NAMALWA (cell line): ENCODE results near the gene YPEL1.
"Not testable (repeated sequence)": the region's sequence is repeated elsewhere in the genome, so short reads cannot be mapped to it uniquely, and the experiment has no call there.

ENCODE experiments used
- DNase-seq: peaks from one replicate; pipeline ENCODE4 v3.0.0-alpha.2; 2015; ENCODE audit warnings: low spot score

YPEL1 gene

GRCh38 chr22:21753374-21754111 is 17.9 kb upstream of the YPEL1 start:
- no peak for DNase-seq

DNA sequence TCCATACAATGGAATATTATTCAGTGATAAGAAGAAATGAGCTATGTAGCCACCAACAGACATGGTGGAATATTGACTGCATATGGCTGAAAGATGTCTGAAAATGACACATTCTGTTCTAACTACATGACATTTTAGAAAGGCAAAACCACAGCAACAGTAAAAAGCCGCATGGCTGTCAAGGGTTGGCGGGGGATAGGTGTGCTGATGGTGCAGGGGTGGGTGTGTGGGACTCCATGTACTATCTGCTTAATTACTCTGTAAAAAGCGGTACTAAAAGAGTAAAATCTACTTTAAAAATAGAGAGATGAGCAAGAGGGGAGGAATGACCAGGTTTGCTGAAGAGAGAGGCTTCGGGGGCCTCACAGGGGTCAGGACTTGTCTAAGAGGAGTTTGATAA is 16.7 kb upstream of the YPEL1 start:
- DNase-seq: no peak

DNA sequence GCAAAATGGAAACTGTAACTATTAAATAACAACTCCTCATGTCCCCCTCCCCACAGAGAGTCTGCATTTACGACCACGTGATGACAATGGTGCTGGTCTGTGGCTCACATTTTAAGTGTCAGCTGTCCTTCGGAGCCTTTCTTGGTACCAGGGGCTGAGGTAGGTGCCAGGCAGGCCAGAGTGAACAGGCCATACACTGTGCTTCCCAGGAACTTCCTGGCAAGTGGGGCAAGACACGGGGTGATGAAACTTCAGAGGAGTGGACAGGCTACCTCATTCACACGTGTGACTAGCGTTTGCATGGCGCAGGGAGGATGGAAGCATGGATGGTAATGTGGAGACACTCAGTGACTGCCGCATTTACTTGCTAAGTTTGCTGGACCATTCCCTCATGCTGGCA is 10.4 kb upstream of the YPEL1 start:
- no peak for DNase-seq

GRCh38 chr22:21744917-21745316 is 9.3 kb upstream of the YPEL1 start:
- DNase-seq: not testable (repeated sequence)

DNA sequence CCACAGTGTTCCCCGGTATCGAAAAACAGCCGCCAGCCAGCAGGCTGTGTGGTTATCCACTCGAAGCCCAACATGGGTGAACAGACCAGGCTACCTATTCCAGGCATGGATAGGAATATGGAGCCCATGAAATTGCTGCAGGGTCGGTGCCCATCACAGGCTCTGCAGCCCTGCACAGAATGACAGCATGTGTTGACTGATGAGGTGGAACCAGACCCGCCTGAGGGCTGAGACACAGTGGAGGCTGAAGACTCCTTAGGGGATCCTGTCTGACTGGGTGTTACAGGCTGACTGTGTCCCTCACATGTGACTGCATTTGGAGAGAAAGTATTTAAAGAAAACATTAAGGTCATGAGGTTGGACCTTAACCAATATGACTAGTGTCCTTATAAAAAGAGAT is 6.2 kb upstream of the YPEL1 start:
- DNase-seq: no peak

DNA sequence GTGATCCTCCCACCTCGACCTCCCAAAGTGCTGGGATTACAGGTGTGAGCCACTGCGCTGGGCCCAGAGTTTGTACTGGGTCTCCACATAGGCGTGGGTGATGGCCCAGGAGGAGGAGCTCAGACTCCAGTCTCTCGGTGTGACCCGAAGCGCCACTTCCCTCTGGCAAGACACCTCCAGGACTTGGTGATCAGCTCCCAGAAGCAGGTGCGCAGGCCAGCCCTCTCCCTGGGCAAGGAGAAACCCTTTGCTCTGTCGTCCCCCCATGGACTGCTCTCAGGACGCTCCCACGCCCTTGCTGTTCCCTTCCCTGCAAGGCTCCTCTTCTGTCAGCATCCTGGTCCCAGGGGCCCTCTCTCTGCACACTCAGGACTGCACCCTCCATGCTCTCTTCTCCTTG is 5.5 kb upstream of the YPEL1 start:
- DNase-seq: no peak

DNA sequence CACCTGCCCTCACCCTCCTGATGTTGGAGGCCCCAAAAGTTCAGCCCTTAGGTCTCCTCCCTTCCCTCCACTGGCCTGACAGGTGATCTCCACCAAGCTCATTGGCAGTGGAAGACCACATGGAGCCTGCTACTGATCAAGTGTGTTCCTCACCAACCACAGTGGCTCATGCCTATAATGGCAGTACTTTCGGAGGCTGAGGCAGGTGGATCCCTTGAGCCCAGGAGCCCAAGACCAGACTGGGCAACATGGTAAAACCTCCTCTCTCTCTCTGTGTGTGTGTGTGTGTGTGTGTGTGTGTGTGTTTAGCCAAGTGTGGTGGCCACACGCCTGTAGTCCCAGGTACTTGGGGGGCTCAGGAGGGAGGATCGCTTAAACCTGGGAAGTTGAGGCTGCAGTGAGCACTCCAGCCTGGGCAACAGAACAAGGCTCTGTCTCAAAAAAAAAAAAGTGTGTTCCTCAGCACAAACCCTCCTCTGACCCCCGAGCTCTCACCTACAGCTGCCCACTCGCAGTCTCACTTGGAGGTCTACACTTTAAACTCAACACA is 4.3 kb upstream of the YPEL1 start:
- DNase-seq: no peak

- no peak for DNase-seq
These were observed 3.4 kb upstream of the YPEL1 start for GRCh38 chr22:21738966-21739365.

DNA sequence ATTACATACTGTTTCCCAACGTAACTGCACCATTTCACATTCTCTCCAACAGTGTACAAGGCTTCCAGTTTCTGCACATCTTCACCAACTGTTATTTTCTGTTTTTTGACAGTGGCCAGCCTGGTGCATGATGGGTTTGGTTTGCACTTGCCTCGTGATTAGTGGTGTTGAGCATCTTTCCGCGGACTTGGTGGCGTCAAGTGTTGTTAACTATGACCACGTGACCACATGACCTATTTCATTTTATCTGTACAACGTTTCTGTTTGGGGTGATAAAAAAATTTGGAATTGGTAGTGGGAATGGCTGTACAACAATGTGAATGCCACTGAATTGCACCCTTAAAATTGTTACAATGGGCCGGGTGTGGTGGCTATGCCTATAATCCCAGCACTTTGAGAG is 2.5 kb upstream of the YPEL1 start:
- DNase-seq: no peak

GRCh38 chr22:21736948-21737347 is 1.4 kb upstream of the YPEL1 start:
- no peak for DNase-seq

DNA sequence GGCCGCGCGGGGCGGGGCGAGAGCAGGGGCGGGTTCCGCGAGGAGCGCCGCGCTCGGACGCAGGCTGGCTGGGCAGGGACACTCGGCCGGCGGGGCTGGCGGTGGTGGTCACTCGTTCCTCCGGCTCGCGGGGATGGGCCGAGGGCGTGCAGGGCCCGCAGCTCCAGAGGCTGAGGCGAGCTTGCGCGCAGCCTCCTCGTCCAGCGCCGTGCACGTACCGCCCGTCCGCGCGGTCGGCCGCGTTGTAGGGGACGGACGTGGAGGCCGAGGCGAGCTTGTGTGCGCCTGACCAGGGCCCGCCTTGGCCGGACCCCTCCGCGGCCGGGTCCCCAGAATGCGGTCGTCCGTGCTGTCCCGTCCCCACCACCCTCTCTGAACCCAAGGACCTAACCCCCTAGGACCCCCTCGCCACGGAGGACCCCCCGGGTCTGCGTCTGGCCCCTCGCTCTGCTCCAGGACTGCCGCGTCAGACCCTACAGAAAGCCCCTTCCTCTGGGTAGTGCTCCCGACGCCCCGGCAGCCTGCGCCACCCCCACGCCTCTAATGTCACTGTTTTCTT is 569 bp upstream of the YPEL1 start:
- DNase-seq: no peak

DNA sequence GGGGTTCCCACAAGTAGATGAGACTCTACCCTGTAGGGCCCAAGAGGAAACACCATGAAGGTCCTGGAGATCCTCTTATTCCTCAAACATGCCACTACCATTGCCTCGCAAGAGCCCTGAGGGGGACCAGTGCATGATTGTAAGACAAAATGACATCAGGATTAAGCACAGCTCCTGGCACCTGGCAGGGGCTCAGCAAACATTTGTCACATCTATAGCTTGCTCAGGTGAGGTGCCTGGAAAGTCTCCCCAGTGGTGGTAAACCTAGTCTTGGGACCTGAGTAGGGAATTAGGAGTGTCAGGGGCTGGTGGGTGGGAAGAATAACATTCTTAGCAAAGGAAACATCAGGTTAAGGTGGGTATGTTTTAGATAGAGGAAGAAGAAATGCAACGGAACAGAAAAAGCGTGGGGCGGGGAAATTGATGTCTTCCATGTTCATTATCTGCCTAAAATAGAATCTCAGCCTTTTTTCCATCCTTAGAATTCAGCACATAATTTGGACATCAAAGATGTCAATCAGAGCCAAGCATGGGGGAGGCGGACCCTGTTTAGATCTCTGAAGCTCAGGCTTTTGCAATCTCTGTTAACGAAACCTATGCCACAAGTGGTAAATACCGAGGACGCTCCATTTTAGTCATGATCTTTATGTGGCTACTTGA is 924 bp downstream of the YPEL1 start:
- peak; percentile 57 for DNase-seq

DNA sequence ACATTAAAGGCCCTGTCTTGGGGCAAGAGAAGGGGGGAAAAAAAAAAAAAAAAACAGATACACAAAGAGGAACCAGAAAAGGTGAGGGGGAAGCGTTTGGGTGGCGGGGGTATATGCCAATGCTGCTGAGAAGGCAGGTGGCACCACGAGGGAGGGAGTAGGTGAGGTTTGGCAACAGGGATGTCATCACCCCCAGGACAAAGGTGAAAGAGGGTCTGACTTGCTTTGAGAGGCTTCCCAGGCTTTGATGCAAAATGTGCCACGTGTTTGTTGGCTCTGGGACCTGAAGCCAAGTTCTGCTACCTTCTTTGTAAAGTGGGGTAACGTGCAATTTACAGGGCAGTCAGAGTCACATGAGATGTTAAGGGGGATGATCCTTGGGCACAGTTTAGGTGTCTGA is 4.1 kb downstream of the YPEL1 start:
- no peak for DNase-seq

GRCh38 chr22:21730535-21731308 is 4.9 kb downstream of the YPEL1 start:
- no peak for DNase-seq

- not testable (repeated sequence) for DNase-seq
These were observed 6.4 kb downstream of the YPEL1 start for GRCh38 chr22:21729184-21729583.

- DNase-seq: no peak
These were observed 7.3 kb downstream of the YPEL1 start for GRCh38 chr22:21728270-21728669.

- no peak for DNase-seq
These were observed 7.8 kb downstream of the YPEL1 start for GRCh38 chr22:21727768-21728167.

GRCh38 chr22:21727159-21727558 is 8.4 kb downstream of the YPEL1 start:
- DNase-seq: no peak

DNA sequence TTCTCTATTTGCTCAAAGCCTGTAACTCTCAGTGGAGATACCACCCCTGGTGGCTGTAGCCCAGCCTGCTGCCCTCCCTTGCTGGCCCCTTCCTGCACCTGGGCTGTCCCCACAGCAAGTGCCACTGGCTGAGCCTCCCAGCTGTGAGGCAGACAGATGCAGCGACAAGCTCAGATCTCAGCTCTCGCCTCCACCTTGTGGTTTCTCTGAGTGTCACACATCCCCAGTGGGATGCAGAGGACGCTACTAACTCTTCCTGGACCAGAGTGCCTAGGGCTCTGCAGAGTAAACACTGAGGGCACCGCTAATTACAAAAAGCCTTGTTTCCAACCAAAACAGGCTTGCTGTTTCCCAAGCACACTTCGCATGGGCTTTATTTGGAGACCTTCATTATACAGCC is 8.9 kb downstream of the YPEL1 start:
- DNase-seq: peak; percentile 82

DNA sequence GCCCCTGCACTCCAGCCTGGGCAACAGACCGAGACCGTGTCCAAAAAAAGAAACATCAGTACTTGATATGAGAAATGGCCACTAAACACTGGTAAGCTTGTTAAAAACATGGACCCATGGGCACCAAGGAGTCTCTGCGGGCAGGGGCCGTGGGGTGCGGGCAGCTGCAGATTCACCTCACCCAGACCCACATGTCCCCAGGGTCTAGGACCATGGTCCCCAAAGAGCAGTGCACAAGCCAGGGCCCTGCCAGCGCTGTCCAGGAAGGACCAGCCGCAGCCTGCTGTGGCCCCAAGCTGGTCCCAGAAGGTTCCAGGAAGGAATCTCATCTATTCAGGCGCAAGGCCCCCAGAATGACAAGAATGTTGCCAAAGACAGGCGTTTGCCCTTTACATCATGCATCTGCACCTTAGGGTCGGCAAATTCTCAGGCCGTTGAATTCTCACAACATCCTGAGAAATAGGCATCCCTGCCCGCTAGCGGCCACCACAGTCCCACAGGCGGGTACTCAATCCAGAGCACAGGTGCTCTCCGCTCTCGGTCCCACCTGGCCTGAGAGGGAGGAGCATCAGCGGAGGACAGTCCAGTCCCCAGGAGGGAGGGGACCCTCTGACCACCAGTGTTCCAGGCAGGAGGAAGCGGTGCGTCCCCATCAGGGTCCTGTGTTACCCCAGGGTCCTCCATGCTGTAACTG is 9.5 kb downstream of the YPEL1 start:
- no peak for DNase-seq

DNA sequence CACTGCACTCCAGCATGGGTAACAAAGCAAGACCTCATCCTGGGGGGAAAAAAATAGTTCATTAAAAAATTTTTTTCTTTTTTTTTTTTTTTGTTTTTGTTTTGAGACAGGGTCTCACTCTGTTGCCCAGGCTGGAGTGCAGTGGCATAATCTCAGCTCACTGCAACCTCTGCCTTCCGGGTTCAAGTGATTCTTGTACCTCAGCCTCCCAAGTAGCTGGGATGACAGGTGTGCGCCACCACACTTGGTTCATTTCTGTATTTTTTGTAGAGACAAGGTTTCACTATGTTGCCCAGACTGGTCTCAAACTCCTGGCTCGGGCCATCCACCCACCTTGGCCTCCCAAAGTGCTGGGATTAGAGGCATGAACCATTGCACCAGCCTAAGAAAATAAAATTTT is 11.1 kb downstream of the YPEL1 start:
- DNase-seq: not testable (repeated sequence)
